Stimulated activated CD4-positive, alpha-beta T cell treated with anti-CD3 and anti-CD28 coated beads, Interleukin-1b, Interleukin-23, amount 100 ng/mL, for 4 hours (primary cell): Measurements from ENCODE around the gene OGDHL.
"Not testable (repeated sequence)": the region's sequence is repeated elsewhere in the genome, so short reads cannot be mapped to it uniquely, and the experiment has no call there.

Experiments
- DNase-seq, 2 donors: peaks; one replicate each; pipeline ENCODE4 v3.0.0-alpha.2; 2020; ENCODE audit warnings: low read depth in 2 of 2

OGDHL gene

DNA sequence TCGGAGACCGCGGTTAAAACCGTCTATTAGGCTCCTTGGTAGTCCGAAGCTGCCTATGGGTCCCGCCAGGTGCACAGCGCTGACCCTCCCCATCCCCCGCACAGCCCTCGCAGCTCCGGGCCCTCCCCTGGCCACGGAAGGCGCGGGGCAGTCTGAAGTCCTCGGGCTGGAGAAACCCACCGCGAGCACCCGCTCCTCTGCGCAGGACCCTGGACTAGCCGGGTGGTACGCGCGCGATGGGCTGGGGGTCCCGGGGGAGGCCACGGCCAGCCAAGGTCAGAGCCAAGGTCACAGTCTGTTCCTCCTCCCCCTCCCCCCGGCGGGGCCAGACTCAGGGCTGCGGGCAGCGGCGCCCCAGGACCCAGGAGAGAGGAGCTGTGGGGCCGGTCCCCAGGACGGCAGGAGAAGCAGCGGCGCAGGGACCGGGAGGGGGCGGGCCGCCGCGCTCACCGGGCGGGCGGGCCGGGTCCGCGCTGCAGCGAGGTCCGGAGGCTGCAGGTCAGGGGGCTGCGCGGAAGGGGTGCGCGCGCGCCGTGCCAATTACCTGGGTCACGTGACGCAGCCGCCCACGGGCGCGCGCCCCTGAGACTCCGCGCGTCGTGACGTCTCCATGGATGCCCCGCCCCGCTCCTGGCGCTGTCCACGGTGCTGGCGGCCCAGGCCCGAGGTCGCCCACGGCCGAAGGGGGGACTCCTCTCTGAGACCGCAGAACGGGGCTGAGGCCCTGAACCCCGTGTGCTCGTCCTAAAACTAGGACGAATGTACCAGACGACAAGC, at the start of gene OGDHL:
OGDHL (minus strand) TSS at position 535 of the 777 bp plus-strand sequence. CDS start 3,731 bp downstream, outside the sequence.
- DNase-seq, result peak; percentile 8 to 46

DNA sequence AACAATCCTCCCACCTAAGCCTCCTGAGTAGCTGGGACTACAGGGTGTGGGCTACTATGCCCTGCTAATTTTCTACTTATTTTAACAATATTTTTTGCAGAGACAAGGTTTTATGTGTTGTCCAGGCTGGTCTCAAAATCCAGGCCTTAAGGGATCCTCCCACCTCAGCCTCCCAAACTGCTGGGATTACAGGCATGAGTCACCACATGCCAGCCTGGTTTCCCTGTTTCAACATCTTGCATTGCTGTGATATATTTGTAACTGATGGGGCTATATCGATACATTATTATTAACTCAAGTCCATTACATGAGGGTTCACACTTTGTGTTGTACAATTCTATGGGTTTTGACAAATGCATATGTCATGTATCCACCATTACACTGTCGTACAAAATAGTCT, 41.9 kb upstream of the OGDHL start:
- DNase-seq, result no peak

DNA sequence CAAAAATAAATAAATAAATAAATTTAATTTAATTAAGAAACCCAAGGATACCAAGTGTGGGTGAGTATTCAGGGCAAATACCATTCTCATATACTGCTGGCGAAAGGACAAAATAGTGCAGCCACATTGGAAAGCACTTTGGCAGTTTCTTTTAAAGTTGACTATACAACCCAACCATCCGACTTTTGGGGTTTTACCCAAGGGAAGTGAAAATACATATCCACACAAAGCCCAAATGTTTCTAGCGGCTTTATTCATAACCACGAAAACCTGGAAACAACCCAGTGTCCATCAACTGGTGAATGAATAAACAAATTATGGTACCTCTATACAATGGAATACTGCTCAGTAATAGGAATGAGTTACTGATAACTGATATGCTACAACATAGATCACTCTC, 36.2 kb upstream of the OGDHL start:
- no peak for DNase-seq

DNA sequence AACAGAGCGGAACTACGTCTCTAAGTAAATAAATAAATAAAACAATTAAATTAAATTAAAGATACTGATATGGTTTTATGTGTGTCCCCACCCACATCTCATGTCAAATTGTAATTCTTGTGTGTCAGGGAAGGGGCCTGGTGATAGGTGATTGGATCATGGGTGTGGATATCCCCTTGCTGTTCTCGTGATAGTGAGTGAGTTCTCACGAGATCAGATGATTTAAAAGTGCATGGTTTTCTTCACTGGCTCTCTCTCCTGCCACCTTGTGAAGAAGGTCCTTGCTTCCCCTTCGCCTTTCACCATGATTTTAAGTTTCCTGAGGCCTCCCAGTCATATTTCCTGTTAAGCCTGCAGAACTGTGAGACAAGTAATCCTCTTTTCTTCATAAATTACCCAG, 29.0 kb upstream of the OGDHL start:
- no peak for DNase-seq

DNA sequence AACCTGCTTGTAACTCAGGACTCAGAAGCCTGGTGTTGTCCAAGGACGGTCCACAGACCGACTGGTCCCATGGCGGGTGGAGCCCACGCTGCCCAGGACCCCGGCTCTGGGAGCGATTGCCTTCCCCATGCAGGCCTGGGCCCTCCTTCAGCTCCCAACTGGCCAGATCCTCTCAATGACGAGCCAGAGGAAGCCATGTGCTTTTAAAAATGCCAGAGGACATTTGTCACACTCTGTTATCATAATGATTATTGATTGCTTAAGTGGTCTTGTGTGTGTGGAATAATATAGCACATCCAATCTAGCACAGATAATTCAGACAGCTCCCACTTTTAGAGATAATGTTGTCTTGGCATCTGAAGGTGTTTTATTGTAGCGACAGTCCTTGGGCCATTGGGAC, 22.6 kb upstream of the OGDHL start:
- DNase-seq, result no peak

DNA sequence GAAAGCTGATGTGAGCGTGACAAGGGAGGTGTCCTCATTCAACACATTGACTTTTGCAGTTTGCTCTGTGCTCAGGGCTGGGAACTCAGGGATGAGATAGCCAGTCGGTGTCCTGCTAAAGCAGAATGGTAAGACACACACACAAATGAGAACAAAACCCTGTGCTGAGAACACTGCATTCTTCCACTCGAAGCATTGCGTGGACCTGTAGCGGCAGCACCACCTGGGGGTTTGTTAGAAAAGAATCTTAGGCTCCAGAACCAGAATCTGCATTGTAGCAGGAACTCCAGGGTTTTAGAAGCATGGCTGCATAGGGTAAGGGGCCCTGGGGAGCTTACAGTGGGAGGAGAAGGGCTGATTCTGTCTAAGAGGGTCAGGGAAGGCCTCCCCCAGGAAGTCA, 21.5 kb upstream of the OGDHL start:
- DNase-seq, result no peak

DNA sequence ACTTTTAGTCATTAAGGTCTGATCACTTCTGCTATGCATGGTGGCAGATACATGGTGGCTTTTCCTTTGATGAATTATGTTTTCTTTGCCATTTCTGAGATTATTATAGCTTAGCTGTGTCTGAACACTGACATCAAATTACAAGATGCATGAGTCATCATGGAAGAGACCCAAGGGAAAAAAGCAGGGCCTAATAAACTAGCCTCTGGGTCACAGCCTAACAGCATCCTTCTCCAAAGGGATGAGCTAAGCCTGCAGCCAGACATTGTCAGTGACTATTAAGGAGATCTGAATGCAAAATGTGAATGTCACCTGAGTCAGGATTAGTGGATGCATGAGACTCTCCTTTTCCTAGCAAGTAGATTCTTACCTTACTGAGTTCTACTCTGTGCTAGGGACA, 19.1 kb upstream of the OGDHL start:
- DNase-seq, result no peak

DNA sequence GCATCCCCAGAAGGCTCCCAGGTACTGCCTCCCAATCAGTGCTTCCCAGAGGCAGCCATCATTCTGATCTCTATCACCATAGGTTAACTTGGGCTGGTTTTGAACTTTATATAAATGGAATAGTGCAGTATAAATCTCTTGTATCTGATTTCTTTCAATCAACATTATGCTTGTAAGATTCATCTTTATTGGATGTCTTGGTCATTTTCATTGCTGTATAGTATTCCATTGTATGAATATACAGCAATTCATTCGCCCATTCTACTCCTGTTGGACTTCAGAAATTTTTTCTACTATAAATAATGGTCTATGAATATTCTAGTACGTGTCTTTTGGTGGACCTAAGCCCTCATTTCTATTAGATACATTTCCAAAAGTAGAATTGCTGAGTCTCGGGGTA, 16.1 kb upstream of the OGDHL start:
- DNase-seq, result no peak

DNA sequence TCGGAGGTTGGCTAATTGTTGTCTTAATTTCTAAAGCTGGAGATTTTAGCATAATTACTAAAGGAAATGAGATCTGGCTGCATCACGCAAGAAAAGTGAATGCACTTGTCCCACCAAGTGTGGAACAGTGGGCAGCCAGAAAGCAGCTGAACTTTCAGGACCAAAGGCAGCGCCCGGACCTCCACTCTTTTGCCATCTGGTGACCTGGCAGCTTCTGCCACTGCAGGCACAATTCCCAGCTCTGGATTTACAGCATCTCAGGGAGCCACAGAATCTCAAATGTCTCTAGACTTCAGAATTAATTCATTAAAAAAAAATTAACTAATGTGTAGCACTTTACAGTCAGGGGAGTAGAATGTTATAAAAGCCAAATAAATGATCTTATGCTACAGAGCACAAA, 14.7 kb upstream of the OGDHL start:
- no peak for DNase-seq

DNA sequence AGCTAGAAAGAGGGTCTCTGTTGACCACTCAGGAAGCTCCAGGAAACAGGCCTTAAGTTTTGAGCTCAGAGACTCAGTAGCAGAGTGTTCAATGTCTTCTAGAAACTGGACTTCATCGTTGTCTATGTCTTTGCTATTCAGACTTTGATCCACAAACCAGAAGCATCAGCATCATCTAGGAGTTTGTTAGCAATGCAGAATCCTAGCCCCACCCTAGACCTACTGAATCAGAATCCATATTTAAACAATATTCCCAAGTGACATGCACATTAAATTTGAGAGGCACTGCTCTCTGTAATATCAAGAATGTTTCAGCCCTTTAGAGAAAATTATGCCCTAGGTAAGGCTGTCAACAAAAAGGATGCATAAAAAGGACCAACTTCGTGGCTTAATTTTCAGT, 12.9 kb upstream of the OGDHL start:
- no peak for DNase-seq

DNA sequence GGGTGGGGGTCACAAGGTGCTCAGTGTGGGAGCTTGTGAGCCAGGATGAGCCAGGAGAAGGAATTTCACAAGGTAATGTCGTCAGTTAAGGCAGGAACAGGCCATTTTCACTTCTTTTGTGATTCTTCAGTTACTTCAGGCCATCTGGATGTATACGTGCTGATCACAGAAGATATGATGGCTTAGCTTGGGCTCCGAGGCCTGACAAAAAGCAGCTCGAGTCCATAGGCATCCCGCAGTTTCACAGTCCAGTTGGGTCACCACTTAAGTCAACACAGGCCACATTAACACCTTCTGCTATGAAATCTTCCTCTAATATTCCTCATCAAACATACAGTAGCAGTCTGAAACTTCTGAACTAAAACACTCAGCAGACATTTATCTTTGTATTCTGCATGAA, 10.8 kb upstream of the OGDHL start:
- DNase-seq, result not testable (repeated sequence)

DNA sequence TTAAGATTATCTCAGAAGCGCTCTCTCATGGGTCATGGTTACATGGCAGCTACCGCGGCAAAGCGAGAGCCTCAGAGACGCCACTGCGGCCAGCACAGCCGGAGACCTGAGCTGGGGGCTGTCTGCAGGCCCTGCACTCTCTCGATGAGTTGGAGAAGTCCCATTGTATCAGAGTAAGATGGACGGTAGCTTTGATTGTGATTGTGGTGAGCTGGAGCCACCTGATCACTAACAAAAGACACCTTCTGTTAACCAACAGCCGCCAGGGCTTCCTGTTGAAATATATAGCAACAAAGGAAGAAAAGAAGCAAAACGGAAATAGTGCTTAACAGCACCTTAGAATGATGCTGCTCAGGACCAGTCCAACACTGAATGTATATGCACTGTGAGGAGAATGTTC, 8.9 kb upstream of the OGDHL start:
- not testable (repeated sequence) for DNase-seq

DNA sequence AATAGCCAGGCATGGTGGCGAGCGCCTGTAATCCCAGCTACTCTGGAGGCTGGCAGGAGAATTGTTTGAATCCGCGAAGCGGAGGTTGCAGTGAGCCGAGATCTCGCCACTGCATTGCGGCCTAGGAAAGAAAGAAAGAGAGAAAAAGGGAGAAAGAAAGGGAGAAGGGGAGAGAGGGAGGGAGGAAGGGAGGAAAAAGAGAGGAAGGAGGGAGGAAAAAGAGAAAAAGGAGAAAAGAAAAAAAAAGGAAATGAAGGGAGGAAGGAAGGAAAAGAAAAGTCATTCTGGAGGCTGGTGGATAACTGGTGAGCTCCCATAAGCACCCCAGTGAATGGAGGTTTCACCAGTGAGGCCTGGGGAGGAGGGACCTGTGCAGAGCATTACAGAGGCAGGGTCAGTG, 7.6 kb upstream of the OGDHL start:
- no peak for DNase-seq

DNA sequence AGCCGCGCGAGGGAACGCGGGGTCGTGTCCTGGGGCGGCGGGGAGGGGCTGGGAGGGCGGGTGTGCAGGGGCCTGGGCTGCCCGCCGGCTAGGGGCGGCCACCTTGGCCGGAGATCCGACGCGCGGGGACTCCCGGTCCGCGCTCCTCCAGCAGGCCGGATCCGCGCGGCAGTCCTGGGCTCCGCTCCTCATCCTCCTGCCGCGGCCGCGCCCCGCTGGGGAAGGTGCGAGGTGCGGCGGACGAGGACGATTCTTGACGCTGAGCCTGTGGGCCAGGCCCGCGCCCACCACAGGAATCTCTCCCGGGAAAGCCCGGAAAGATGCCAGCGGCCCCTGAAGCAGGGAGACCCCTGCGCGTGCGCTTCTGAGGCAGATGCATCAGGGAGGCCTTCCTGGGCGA, 6.6 kb upstream of the OGDHL start:
- DNase-seq, result no peak

DNA sequence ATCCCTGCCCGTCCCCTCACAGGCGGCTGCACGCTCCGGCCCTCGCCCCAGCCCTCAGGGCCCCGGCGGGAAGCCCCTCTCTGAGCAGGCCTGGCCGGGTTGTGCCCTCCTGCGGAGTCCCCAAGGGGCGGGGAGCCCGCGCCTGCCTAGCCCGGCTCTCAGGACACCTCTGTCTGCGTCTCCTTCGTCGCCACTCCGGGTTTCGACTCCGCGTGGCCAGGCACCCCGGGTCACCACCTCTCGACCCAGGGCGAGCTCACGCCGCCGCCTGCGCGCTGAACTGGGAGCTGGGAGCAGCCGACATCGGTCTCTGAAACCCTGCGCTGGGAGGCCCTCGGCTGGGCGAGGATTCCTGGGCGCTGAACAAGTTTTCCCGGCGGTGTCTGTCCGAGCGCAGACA, 6.2 kb upstream of the OGDHL start:
- DNase-seq, result no peak

DNA sequence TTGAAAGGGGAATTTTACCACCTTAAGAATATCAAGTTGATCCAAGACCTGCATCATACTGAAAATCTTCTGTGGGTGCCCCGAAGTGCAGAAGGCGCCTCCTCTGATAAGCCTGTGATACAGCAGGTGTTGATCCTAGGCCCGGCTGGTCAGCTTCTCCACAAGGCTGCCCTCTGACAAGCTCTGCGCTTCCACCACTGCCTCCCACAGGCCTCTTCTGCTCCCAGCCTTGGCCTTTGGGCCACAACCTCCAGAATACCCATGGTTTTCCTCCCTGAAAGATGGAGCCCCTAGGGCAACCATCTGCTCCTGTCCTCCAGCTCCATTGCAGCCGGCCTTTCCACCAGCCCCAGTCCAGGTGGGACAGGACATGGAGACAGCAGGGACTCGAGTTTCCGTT, 5.6 kb upstream of the OGDHL start:
- no peak for DNase-seq

DNA sequence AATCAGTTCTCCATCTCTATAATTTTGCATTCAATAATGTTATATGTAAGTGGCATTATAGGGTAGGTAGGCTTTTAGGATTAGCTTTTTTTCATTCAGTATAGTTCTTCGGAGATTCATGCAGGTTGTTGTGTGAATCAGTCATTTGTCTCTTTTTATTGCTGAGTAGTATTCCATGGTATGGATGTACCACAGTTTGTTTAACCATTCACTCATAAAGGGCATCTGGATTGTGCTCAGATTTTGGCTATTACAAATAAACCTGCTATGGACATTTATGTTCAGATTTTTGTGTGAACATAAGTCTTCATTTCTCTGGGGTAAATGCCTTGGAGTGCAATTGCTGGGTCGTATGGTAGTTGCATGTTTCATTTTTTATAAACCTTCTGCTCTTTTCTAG, 4.4 kb upstream of the OGDHL start:
- DNase-seq, result no peak

DNA sequence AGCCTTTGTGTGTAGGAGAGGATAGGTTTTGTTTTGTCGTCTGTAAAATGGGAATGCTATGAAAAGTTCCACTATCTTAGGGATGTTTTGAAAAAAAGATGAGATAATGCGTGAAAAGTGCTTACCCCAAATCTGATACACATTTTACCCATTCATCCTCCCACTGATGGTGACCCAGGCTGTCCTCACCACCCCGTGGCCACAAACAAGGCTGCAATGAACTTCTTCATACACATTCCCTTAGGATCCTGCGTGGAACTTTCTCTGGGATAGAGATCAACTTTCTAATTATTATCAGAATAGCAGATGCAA, 399 bp upstream of the OGDHL start:
- no peak for DNase-seq

DNA sequence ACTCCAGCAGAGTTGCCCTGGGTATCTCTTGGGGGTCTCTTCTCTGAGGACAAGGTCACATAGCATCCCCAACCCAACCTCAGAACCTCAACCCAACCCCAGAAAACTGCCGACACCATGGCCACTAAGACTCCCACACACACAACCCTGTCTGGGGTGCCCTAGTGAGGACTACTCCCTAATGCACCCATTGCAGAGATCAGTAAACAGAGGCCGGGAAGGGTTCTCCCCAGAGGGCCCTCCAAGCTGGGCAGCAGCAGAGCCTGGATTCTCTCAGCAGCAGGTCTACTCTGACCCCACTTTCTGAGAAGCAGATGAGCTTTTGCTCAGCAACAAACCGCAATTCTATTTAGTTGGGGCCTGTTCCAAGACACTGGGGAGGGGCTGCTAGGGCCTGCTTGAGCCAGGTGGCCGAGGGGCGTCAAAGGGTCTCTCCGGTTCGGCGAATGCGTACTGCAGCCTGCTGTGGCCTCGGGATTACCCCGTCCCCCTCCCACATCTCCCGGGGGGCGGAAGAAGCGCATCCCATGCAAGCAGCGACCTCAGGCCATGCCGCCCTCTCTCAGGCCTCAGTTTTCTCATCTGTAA, 828 bp downstream of the OGDHL start:
- no peak for DNase-seq

DNA sequence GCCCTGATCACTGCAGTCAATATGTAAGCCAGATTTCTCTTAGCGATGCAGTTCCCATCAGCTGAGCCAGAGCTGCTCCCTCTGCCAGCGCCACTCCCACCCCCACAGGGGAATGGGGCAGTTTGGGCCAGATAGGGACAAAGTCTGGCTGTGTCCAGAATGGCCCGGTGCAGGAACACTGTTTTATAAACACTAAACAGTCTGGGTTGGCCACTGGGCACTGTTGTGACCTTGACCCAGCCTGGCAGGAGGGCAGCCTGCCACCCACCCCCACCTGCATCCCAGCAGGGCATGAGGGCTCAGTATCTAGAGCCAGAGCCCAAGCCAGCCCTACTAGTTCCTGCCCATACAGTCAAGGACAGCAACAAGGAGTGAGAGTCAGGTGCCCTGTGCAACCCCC, 1.3 kb downstream of the OGDHL start:
- DNase-seq, result no peak

DNA sequence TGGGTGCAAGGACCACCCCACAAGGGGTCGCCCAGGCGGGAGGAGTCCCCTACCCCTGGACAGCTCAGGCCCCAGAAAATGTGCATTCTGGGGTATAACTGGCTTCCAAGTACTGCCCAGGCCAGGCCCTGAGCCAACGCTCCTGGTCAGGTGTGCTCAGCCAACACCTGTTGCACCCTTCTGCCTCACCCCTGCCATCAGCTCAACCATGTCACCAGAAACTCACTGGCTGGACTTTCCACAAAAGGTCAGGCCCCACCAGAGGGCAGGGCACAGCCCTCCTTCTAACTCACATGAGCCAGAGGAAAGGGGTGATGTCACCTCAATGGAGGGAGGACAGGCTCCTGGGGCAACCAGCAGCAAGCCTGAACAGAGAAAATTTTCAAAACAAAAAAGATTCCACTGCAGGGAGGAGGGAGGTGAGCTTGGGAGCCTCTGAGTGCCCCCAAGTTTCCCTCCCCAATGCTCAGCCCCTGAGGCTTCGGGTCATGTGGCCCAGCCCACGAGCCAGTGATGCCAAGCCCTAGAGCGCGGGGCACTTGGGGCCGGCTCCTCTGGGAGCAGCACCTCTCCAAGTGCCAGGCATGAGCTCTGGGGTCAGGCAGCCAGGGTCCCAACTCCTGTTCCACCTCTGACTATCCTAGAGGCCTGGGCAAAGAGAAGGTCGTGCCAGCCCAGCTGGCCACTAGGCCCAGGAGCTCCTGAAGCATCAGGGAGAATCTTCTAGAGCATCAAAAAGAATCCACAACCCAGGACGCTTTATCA, 2.2 kb downstream of the OGDHL start:
- no peak for DNase-seq

DNA sequence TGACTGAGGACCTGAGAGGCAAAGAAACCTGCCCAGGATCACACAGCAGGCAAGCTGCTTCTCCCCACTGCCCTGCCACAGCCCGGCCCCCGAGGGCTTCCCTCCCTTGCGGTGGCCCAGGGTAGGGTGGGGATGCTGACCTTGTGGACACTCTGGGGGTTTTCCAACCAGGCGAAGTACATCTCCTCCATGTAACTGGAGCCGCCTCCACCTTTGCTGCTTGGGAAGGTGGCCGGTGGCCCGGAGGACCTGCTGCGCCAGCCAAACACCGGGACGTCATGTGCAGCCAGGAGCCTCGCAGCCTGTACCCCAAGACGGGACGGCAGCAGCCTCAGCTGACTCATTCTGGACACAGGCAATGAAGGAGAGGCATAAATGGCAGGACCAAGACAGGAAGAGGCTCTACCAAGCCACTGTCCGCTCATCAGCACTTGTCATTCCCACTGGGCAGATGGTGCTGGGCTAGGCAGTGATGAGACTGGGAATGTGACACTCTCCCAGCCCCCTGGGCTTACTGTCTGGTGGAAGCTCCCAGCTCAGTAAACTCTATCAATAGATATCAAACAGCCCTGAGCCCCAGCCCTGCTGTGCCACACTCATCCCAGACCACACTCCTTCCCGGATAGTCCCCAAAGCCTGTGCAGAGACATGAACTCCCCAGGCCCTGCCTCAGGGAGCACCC, 3.7 kb downstream of the OGDHL start:
- DNase-seq, result no peak

DNA sequence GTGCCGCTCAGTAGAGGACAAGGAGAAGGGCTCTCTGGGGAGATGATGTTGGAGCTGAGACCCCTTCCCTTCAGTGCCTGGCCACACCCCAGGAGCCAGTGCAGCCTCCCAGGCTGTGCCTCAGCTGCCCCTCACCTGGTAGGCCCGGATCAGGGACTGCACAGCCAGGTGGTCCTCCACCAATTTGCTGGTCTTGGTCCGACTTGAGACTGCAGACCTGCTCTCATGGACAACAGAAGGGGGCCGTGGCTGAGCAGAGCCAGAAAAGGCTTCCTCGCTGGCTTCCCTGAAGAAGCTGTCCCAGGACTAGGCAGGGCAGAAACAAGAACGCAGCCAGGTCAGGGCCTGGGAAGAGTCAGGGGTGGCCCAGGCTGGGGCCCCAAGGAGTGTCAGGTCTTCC, 5.5 kb downstream of the OGDHL start:
- no peak for DNase-seq
